Progenitor cell of endocrine pancreas (in vitro differentiated cells): ENCODE measurements around the gene ST6GAL2. TPM values are rescaled to one million over a fixed set of nuclear protein-coding genes. Genes with fewer than 3 reads are reported as not detected.

ENCODE experiments used
- DNase-seq: peaks from one replicate; pipeline ENCODE4 v3.0.0; 2021; ENCODE audit warnings: low spot score; ENCODE audit not compliant: unreplicated experiment
- H3K27ac Mint-ChIP-seq: 2 replicates; pipeline ENCODE4 v1.8.0; 2021; ENCODE audit warnings: mild to moderate bottlenecking, moderate library complexity, mixed read lengths
- H3K27me3 Mint-ChIP-seq: 2 replicates; pipeline ENCODE4 v1.8.0; 2021; ENCODE audit warnings: mixed read lengths
- H3K36me3 Mint-ChIP-seq: 2 replicates; pipeline ENCODE4 v1.8.0; 2022; ENCODE audit warnings: mixed read lengths; ENCODE audit not compliant: insufficient read depth
- H3K4me1 Mint-ChIP-seq: 2 replicates; pipeline ENCODE4 v1.8.0; 2021; ENCODE audit warnings: low read depth, mixed read lengths
- H3K4me3 Mint-ChIP-seq: 2 replicates; pipeline ENCODE4 v1.8.0; 2021; ENCODE audit warnings: low read depth, mild to moderate bottlenecking, moderate library complexity, mixed read lengths
- H3K9me3 Mint-ChIP-seq: 2 replicates; pipeline ENCODE4 v1.8.0; 2021; ENCODE audit warnings: low read depth, mixed read lengths
- CTCF ChIP-seq: fragments of 200-600 bp; sonication (generic); IDR thresholded peaks from one replicate; pipeline ENCODE4 v1.5.0; 2021; ENCODE audit warnings: antibody characterized with exemption, mild to moderate bottlenecking; ENCODE audit not compliant: unreplicated experiment
- total RNA-seq: library from RNA; stranded (reverse); gene quantifications from 2 replicates; pipeline ENCODE4 v1.2.1, GENCODE V29; 2021

ST6GAL2 gene
- total RNA-seq, 1 donor from 2014 or later, result 8.0 TPM

DNA sequence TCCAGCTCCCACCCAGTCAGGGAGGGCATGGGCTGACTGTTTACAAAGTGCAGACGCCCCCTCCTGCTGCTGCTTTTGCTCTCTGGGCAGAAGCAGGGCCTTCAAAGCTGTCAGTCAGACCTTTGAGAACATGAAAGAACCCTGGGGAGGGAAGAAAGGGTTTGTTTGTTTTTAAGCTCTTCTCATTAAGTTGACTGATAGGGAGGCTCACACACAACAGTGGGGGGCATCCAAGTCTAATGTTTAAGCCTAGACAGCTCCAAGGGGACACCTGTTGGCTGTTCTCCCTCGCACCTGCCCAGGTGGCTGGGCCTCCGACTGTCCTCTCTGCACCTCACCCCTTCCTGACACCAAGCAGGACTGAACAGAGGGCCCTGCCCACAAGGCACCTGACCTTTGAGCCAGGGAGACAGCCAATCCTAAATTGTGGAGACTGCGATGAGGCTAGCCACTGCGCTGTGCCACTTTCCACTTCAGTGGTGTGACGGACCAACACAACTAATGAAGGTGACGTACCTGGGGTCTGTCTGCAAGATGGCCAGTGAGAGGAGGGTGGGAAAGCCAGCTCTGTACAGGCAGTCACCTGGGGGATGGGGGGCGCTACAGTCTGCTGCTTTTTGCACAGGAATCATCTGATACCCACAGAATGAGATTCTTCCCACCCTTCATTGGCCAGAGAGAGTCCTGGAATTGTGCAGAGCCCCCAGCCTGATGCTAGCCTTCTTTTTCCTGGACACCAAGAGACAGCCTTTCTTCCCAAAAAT, 16.3 kb downstream of the ST6GAL2 start:
- H3K27ac Mint-ChIP-seq, result no peak overlapping the region

GRCh38 chr2:106868275-106868674, 17.7 kb downstream of the ST6GAL2 start:
- Mint-ChIP-seq H3K4me1 (peaks cover 5% of the 10 kb centered on the region), H3K27ac (no peak overlapping the region), H3K4me3 (no peak overlapping the region), H3K27me3 (peaks cover 20% of the 10 kb centered on the region), H3K36me3 (no peaks in the 10 kb centered on the region), H3K9me3 (no peaks in the 10 kb centered on the region)
- TF ChIP-seq CTCF, result peak; percentile 72
- DNase-seq, result no peak

More for the DNA sequence above, 16.3 kb downstream of the ST6GAL2 start:
- Mint-ChIP-seq H3K36me3 (no peaks in the 10 kb centered on the region), H3K9me3 (no peaks in the 10 kb centered on the region), H3K4me1 (peaks cover 5% of the 10 kb centered on the region), H3K27me3 (peaks cover 20% of the 10 kb centered on the region), H3K4me3 (no peak overlapping the region)
- no peak for TF ChIP-seq CTCF
- DNase-seq, result no peak

DNA sequence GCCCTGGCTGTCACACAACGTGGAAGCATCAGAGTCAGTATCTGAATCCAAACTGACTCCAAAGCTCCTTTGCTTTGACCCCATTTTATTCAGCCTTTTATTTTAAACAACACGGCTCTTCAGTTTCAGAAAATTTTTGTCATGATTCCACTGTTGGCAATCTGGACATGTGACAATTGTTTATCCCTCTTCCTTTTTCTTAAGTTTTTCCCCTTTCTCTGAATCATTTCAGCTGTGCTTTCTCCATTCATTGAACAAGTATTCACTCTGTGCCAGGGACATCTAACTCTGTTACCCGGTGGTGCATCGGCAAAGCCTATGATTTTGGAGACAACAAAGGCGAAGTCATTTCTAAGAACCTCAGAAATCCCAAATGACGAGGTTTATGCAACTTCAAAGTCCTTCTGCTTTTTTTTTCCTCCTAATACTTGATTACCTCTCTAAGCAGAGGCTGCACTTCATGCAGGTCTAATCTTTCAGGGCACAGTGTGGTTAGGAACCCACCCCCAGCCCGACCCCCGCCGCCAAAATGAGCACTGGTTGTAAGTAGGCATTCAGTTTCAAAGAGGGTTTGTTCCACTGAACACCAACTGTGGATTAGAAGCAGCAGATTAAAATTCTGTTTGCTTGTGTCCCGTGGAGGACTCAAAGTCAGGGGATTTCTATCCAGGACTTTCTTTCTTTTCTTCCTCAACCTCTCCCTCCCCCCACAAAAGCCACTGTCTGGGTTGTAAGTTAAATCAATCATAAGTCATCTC, 18.6 kb downstream of the ST6GAL2 start:
- no peak for TF ChIP-seq CTCF
- Mint-ChIP-seq H3K4me3 (no peak overlapping the region), H3K9me3 (no peaks in the 10 kb centered on the region), H3K36me3 (no peaks in the 10 kb centered on the region), H3K27ac (no peak overlapping the region), H3K4me1 (peaks cover 5% of the 10 kb centered on the region), H3K27me3 (peaks cover 20% of the 10 kb centered on the region)
- no peak for DNase-seq

- no peak for DNase-seq
- H3K4me1 Mint-ChIP-seq, result peaks cover 5% of the 10 kb centered on the region
- no peaks in the 10 kb centered on the region for H3K9me3 Mint-ChIP-seq
- TF ChIP-seq CTCF, result no peak
- no peak overlapping the region for H3K27ac Mint-ChIP-seq
- H3K4me3 Mint-ChIP-seq, result no peak overlapping the region
- H3K36me3 Mint-ChIP-seq, result no peaks in the 10 kb centered on the region
- peaks cover 20% of the 10 kb centered on the region for H3K27me3 Mint-ChIP-seq
Measured at GRCh38 chr2:106866641-106867040, 19.3 kb downstream of the ST6GAL2 start.

- Mint-ChIP-seq H3K27ac (no peak overlapping the region), H3K4me3 (no peak overlapping the region), H3K36me3 (peaks cover 3% of the 10 kb centered on the region), H3K9me3 (peaks cover 6% of the 10 kb centered on the region), H3K27me3 (peaks cover 18% of the 10 kb centered on the region), H3K4me1 (peaks cover 1% of the 10 kb centered on the region)
- no peak for DNase-seq
- TF ChIP-seq CTCF, result no peak
Measured at GRCh38 chr2:106864051-106864450, 21.9 kb downstream of the ST6GAL2 start.
